Measurements from ENCODE around the gene CAPZB.

The CAPZB gene

GRCh38 chr1:19467199-19468187 is 17.8 kb downstream of the CAPZB start:
- DNase-seq, result no peak

- DNase-seq, result no peak
Observed at GRCh38 chr1:19466112-19466561, 19.2 kb downstream of the CAPZB start.

- no peak for DNase-seq
Observed at GRCh38 chr1:19465650-19466049, 19.7 kb downstream of the CAPZB start.

GRCh38 chr1:19465123-19465522 is 20.2 kb downstream of the CAPZB start:
- DNase-seq, result no peak

GRCh38 chr1:19464696-19465095 is 20.6 kb downstream of the CAPZB start:
- DNase-seq, result no peak

- DNase-seq, result no peak
Observed at GRCh38 chr1:19463504-19463803, 21.9 kb downstream of the CAPZB start.

- no peak for DNase-seq
Observed at GRCh38 chr1:19462781-19463503, 22.4 kb downstream of the CAPZB start.

GRCh38 chr1:19461220-19461554 is 24.2 kb downstream of the CAPZB start:
- no peak for DNase-seq

GRCh38 chr1:19460535-19461219 is 24.7 kb downstream of the CAPZB start:
- DNase-seq, result no peak

- no peak for DNase-seq
Observed at GRCh38 chr1:19458815-19459417, 26.4 kb downstream of the CAPZB start.

- no peak for DNase-seq
Observed at GRCh38 chr1:19457607-19458006, 27.7 kb downstream of the CAPZB start.

- DNase-seq, result no peak
Observed at GRCh38 chr1:19456968-19457441, 28.3 kb downstream of the CAPZB start.

GRCh38 chr1:19455353-19455752 is 30.0 kb downstream of the CAPZB start:
- no peak for DNase-seq

- no peak for DNase-seq
Observed at GRCh38 chr1:19454265-19455146, 30.8 kb downstream of the CAPZB start.

- DNase-seq, result no peak
Observed at GRCh38 chr1:19453741-19454201, 31.6 kb downstream of the CAPZB start.

- DNase-seq, result no peak
Observed at GRCh38 chr1:19452221-19452663, 33.1 kb downstream of the CAPZB start.

- DNase-seq, result no peak
Observed at GRCh38 chr1:19450811-19451515, 34.4 kb downstream of the CAPZB start.

GRCh38 chr1:19449454-19450228 is 35.7 kb downstream of the CAPZB start:
- no peak for DNase-seq

GRCh38 chr1:19448491-19449439 is 36.6 kb downstream of the CAPZB start:
- DNase-seq, result no peak

All from NCI-H1930 (cell line).